ENCODE measurements around the gene PTPRD. TPM values are rescaled to one million over a fixed set of nuclear protein-coding genes. Genes with fewer than 3 reads are reported as not detected.

The PTPRD gene
- total RNA-seq, 1 experiment from 2014 or later: not detected

GRCh38 chr9:8677741-8678140, 1935.1 kb downstream of the PTPRD start:
- Mint-ChIP-seq H3K9me3 (ENCODE audit: unreplicated experiment) (peaks cover 7% of the 10 kb centered on the region), H3K4me3 (ENCODE audit: unreplicated experiment) (no peak overlapping the region), H3K4me1 (ENCODE audit: insufficient read depth, unreplicated experiment) (no peaks in the 10 kb centered on the region), H3K36me3 (ENCODE audit: insufficient read depth, unreplicated experiment) (no peaks in the 10 kb centered on the region), H3K27ac (ENCODE audit: low read depth, unreplicated experiment) (no peak overlapping the region), H3K27me3 (ENCODE audit: insufficient read depth, unreplicated experiment) (no peaks in the 10 kb centered on the region)
- POLR2A ChIA-PET: no interaction called here
- BruUV-seq (replicated peaks): no TSS peak
- intact Hi-C loops (cut with micrococcal nuclease): no loop called here
- CTCF ChIA-PET: no interaction called here
- no peak for DNase-seq (ENCODE audit: unreplicated experiment)
- TF ChIP-seq, protein P1, sequence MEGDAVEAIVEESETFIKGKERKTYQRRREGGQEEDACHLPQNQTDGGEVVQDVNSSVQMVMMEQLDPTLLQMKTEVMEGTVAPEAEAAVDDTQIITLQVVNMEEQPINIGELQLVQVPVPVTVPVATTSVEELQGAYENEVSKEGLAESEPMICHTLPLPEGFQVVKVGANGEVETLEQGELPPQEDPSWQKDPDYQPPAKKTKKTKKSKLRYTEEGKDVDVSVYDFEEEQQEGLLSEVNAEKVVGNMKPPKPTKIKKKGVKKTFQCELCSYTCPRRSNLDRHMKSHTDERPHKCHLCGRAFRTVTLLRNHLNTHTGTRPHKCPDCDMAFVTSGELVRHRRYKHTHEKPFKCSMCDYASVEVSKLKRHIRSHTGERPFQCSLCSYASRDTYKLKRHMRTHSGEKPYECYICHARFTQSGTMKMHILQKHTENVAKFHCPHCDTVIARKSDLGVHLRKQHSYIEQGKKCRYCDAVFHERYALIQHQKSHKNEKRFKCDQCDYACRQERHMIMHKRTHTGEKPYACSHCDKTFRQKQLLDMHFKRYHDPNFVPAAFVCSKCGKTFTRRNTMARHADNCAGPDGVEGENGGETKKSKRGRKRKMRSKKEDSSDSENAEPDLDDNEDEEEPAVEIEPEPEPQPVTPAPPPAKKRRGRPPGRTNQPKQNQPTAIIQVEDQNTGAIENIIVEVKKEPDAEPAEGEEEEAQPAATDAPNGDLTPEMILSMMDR (IDR thresholded peaks at IDR 0.05; ENCODE audit: unreplicated experiment): no peak

- POLR2A ChIA-PET: no interaction called here
- H3K36me3 Mint-ChIP-seq (ENCODE audit: insufficient read depth, unreplicated experiment): no peaks in the 10 kb centered on the region
- intact Hi-C loops (cut with micrococcal nuclease): no loop called here
- H3K27me3 Mint-ChIP-seq (ENCODE audit: insufficient read depth, unreplicated experiment): peaks cover 12% of the 10 kb centered on the region
- CTCF ChIA-PET: interaction anchor here (0.6 kb wide), 1 partner anchor 1101 kb away, joined by 3 read pairs; no protein-coding TSS in a partner anchor
- H3K9me3 Mint-ChIP-seq (ENCODE audit: unreplicated experiment): peaks cover 7% of the 10 kb centered on the region
- DNase-seq (ENCODE audit: unreplicated experiment): no peak
- no peaks in the 10 kb centered on the region for H3K4me1 Mint-ChIP-seq (ENCODE audit: insufficient read depth, unreplicated experiment)
- TF ChIP-seq, protein P1 (IDR thresholded peaks at IDR 0.05; ENCODE audit: unreplicated experiment): no peak
- no peak overlapping the region for H3K4me3 Mint-ChIP-seq (ENCODE audit: unreplicated experiment)
- no TSS peak for BruUV-seq (replicated peaks)
- H3K27ac Mint-ChIP-seq (ENCODE audit: low read depth, unreplicated experiment): no peak overlapping the region
Observed at GRCh38 chr9:8674536-8674935, 1938.3 kb downstream of the PTPRD start.

GRCh38 chr9:8673830-8674229, 1939.0 kb downstream of the PTPRD start:
- no TSS peak for BruUV-seq (replicated peaks)
- ChIA-PET POLR2A (no interaction called here), CTCF (interaction anchor here (0.6 to 1.0 kb wide), 3 partner anchors 9 to 1101 kb away, joined by 3 read pairs; no protein-coding TSS in a partner anchor)
- H3K27me3 Mint-ChIP-seq (ENCODE audit: insufficient read depth, unreplicated experiment): peaks cover 12% of the 10 kb centered on the region
- peaks cover 7% of the 10 kb centered on the region for H3K9me3 Mint-ChIP-seq (ENCODE audit: unreplicated experiment)
- no peaks in the 10 kb centered on the region for H3K36me3 Mint-ChIP-seq (ENCODE audit: insufficient read depth, unreplicated experiment)
- TF ChIP-seq, protein P1 (IDR thresholded peaks at IDR 0.05; ENCODE audit: unreplicated experiment): no peak
- DNase-seq (ENCODE audit: unreplicated experiment): no peak
- no peak overlapping the region for H3K27ac Mint-ChIP-seq (ENCODE audit: low read depth, unreplicated experiment)
- no peak overlapping the region for H3K4me3 Mint-ChIP-seq (ENCODE audit: unreplicated experiment)
- intact Hi-C loops (cut with micrococcal nuclease): no loop called here
- H3K4me1 Mint-ChIP-seq (ENCODE audit: insufficient read depth, unreplicated experiment): no peaks in the 10 kb centered on the region

DNA sequence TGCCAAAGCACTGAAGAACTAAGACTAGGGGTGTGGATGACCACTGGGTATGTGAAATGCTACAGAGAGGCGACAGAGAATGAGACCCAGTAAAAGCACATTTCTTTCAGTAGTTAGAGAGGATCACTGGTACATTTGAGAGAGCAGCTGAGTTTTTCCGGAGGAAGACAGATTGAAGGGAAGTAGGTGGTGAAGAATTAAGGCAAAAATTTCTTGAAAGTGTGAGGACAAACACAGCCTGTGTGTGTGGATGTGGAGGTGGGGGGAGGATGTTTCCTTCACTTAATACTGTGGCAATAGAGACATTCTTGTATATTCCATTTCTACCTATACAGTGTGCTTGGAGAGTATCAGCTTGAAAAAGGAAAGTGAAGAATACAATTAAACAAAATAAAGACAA, 1942.1 kb downstream of the PTPRD start:
- intact Hi-C loops (cut with micrococcal nuclease): no loop called here
- no peaks in the 10 kb centered on the region for H3K4me1 Mint-ChIP-seq (ENCODE audit: insufficient read depth, unreplicated experiment)
- no peaks in the 10 kb centered on the region for H3K36me3 Mint-ChIP-seq (ENCODE audit: insufficient read depth, unreplicated experiment)
- H3K27ac Mint-ChIP-seq (ENCODE audit: low read depth, unreplicated experiment): no peak overlapping the region
- CTCF ChIA-PET: interaction anchor here (0.6 kb wide), 1 partner anchor 96 kb away, joined by 3 read pairs; no protein-coding TSS in a partner anchor
- no TSS peak for BruUV-seq (replicated peaks)
- peaks cover 5% of the 10 kb centered on the region for H3K9me3 Mint-ChIP-seq (ENCODE audit: unreplicated experiment)
- peaks cover 12% of the 10 kb centered on the region for H3K27me3 Mint-ChIP-seq (ENCODE audit: insufficient read depth, unreplicated experiment)
- TF ChIP-seq, protein P1 (IDR thresholded peaks at IDR 0.05; ENCODE audit: unreplicated experiment): no peak
- POLR2A ChIA-PET: interaction anchor here (0.7 kb wide), 1 partner anchor 40 kb away, joined by 3 read pairs; no protein-coding TSS in a partner anchor
- no peak for DNase-seq (ENCODE audit: unreplicated experiment)
- no peak overlapping the region for H3K4me3 Mint-ChIP-seq (ENCODE audit: unreplicated experiment)
